H1 (cell line): ENCODE data around the gene LBHD1. TPM values are rescaled to one million over a fixed set of nuclear protein-coding genes. Genes with fewer than 3 reads are reported as not detected.

Source experiments
- ASH2L ChIP-seq: fragments of 200-600, 300-600 bp; sonication (generic); IDR thresholded peaks from one replicate; pipeline ENCODE4 v1.7.1; 2017; ENCODE audit warnings: low read length
- CREB1 ChIP-seq: IDR thresholded peaks from 2 replicates; pipeline ENCODE4 v1.6.1; 2012; ENCODE audit warnings: inconsistent platforms
- MAFK ChIP-seq: IDR thresholded peaks from 2 replicates; pipeline ENCODE4 v1.6.1; 2012; ENCODE audit warnings: low read depth, mild to moderate bottlenecking, improper control_type of control experiment, low read length
- polyA plus RNA-seq, 7 experiments: library from polyadenylated mRNA; depleted of rRNA in 3 of 7; stranded (reverse) in 5 of 7; unstranded in 2 of 7; fragments of >200 nt in 5 of 7; fragments of 200-250 nt in 2 of 7; gene quantifications; 1 replicate in 5 of 7; 2 replicates in 1 of 7; 4 replicates in 1 of 7; pipeline versions ENCODE4 v1.2.1 to v1.2.3, GENCODE V29; 2011 to 2013; ENCODE audit warnings: missing spikeins in 2 of 7, mixed read lengths in 2 of 7
- total RNA-seq: library from RNA; stranded (reverse); fragmentation: NEBNext Ultra II Directional; extraction: Animal tissue kit (Norgen Biotek cat#: 25700); gene quantifications from 2 replicates; pipeline ENCODE4 v1.2.1, GENCODE V29; 2021

Gene LBHD1
- total and polyA plus RNA-seq, 2 of the 8 experiments (the other 6 are each of a cell fraction or from before 2014, with no cell fraction given), result 2.3 to 5.2 TPM

DNA sequence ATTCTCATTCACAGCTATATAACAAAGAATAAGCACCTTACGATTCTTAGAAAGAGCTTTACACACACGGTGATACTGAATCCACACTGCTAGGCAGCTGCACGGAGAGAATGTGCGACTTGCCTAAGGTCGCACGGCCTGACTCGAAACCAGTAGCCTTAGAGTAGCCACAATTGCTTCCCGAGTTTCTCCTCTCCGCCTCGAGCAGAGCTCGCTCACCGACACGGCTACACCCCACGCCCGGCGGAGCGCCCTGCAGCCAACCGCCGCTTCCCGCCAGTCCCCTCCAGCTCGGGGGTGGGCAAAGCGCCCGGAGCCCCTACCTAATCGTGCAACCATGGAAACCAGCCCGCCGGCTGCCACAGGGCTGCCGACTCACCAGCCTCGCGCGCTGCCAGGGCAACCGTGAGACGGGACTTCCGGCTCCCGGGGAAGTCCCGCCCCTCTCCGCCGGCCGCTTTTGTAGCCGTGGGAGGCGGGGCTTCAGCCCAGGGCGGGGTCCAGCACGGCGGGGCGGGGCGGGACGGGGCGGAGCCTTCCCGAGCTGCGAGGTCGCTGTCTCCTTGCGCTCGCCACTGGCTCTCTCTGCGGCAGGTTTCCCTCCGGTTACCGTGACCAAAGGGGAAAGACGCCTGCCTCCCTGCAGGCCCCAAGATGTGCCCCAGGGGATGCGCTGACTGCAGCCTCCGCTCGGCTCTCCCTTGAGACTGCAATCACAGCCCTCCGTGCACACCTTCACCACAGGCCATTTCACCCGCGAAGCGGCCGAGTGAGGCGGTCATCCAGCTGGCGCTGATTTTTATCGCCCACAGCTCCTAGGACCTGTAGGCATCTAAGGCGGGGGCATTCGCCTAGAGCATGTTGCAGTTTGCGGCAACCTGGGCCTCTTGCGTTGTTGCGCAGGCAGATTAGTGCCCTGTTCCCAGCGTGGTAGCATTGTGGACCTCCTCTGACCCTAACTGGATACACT lies 34.1 kb upstream of the LBHD1 start (continued):
- TF ChIP-seq ASH2L (no peak), MAFK (no peak), CREB1 (peak; percentile 53; the same call in 1 of the 2 replicates)
